Mesenchymal stem cell (in vitro differentiated cells and primary cell): ENCODE results near the gene COL4A4.

ENCODE experiments used
- DNase-seq: peaks from one replicate; pipeline ENCODE4 v3.0.0-alpha.2; 2013
- H2AFZ ChIP-seq: one replicate; pipeline ENCODE4 v1.6.1; 2013; ENCODE audit warnings: low read depth, mild to moderate bottlenecking, control low read depth, inconsistent platforms, low read length, moderate library complexity
- H2AK5ac ChIP-seq: 2 replicates; pipeline ENCODE4 v1.6.1; 2013; ENCODE audit warnings: low read length, moderate library complexity, mild to moderate bottlenecking, inconsistent platforms; ENCODE audit not compliant: severe bottlenecking
- H2BK120ac ChIP-seq: one replicate; pipeline ENCODE4 v1.6.1; 2013; ENCODE audit warnings: low read depth, mild to moderate bottlenecking, inconsistent platforms, low read length, moderate library complexity
- H2BK12ac ChIP-seq, 2 experiments: one replicate each; pipeline ENCODE4 v1.6.1; 2013; ENCODE audit warnings: inconsistent platforms in 2 of 2, low read length in 2 of 2, mild to moderate bottlenecking in 2 of 2, moderate library complexity in 2 of 2, control low read depth in 1 of 2
- H2BK15ac ChIP-seq: one replicate; pipeline ENCODE4 v1.6.1; 2013; ENCODE audit warnings: mild to moderate bottlenecking, low read depth, inconsistent platforms; ENCODE audit not compliant: poor library complexity, severe bottlenecking
- H2BK5ac ChIP-seq: 2 replicates; pipeline ENCODE4 v1.6.1; 2013; ENCODE audit warnings: low read depth, mild to moderate bottlenecking, low read length, control low read depth, inconsistent platforms; ENCODE audit not compliant: poor library complexity, severe bottlenecking
- H3K14ac ChIP-seq, 2 experiments: one replicate each; pipeline ENCODE4 v1.6.1; 2013; ENCODE audit warnings: inconsistent platforms in 2 of 2, low read length in 2 of 2, control low read depth in 1 of 2, mild to moderate bottlenecking in 1 of 2, moderate library complexity in 1 of 2
- H3K18ac ChIP-seq, 2 experiments: one replicate each; pipeline ENCODE4 v1.6.1; 2013; ENCODE audit warnings: inconsistent platforms in 2 of 2, low read length in 2 of 2, control low read depth in 1 of 2, low read depth in 1 of 2, mild to moderate bottlenecking in 1 of 2
- H3K23ac ChIP-seq, 2 experiments: one replicate each; pipeline ENCODE4 v1.6.1; 2013; ENCODE audit warnings: inconsistent platforms in 2 of 2, low read length in 2 of 2, mild to moderate bottlenecking in 2 of 2, moderate library complexity in 2 of 2, control low read depth in 1 of 2
- H3K27ac ChIP-seq: 2 replicates; pipeline ENCODE4 v1.5.1; 2013; ENCODE audit warnings: mild to moderate bottlenecking, moderate library complexity, low read length, control low read depth, inconsistent platforms; ENCODE audit not compliant: poor library complexity, severe bottlenecking
- H3K27me3 ChIP-seq, 2 experiments: 2 replicates each; pipeline versions ENCODE4 v1.6.1 to v1.7.0; 2013; ENCODE audit warnings: low read length in 2 of 2, mild to moderate bottlenecking in 2 of 2, moderate library complexity in 2 of 2, control low read depth in 1 of 2, inconsistent platforms in 1 of 2; ENCODE audit not compliant: control insufficient read depth in 1 of 2, insufficient read depth in 1 of 2
- H3K36me3 ChIP-seq, 2 experiments: 2 replicates each; pipeline versions ENCODE4 v1.6.1 to v1.7.0; 2013; ENCODE audit warnings: low read length in 2 of 2, control low read depth in 1 of 2, inconsistent platforms in 1 of 2, low read depth in 1 of 2, mild to moderate bottlenecking in 1 of 2; ENCODE audit not compliant: insufficient read depth in 2 of 2, control insufficient read depth in 1 of 2
- H3K4ac ChIP-seq, 2 experiments: one replicate each; pipeline ENCODE4 v1.6.1; 2013; ENCODE audit warnings: inconsistent platforms in 2 of 2, low read length in 2 of 2, mild to moderate bottlenecking in 2 of 2, moderate library complexity in 2 of 2, control low read depth in 1 of 2, low read depth in 1 of 2
- H3K4me1 ChIP-seq: 2 replicates; pipeline ENCODE4 v1.6.1; 2013; ENCODE audit warnings: low read depth, low read length, control low read depth; ENCODE audit not compliant: control insufficient read depth, insufficient read depth
- H3K4me2 ChIP-seq: 2 replicates; pipeline ENCODE4 v1.6.1; 2013; ENCODE audit warnings: low read length, mild to moderate bottlenecking, inconsistent platforms; ENCODE audit not compliant: poor library complexity, severe bottlenecking
- H3K4me3 ChIP-seq, 2 experiments: 2 replicates each; pipeline versions ENCODE4 v1.5.1 to v1.7.0; 2013; ENCODE audit warnings: low read length in 2 of 2, mild to moderate bottlenecking in 2 of 2, control low read depth in 1 of 2, low read depth in 1 of 2; ENCODE audit not compliant: insufficient read depth in 1 of 2
- H3K79me1 ChIP-seq: replicated peaks from 2 replicates; pipeline ENCODE4 v1.6.1; 2013; ENCODE audit warnings: mild to moderate bottlenecking, control low read depth, low read length, inconsistent platforms; ENCODE audit not compliant: poor library complexity, severe bottlenecking
- H3K9ac ChIP-seq: 2 replicates; pipeline ENCODE4 v1.7.0; 2013; ENCODE audit warnings: mild to moderate bottlenecking, low read length, moderate library complexity
- H3K9me3 ChIP-seq: 2 replicates; pipeline ENCODE4 v1.7.0; 2013; ENCODE audit warnings: mild to moderate bottlenecking, low read length; ENCODE audit not compliant: control insufficient read depth
- H4K8ac ChIP-seq: one replicate; pipeline ENCODE4 v1.6.1; 2013; ENCODE audit warnings: inconsistent platforms, mild to moderate bottlenecking, low read length, moderate library complexity
- H4K91ac ChIP-seq: one replicate; pipeline ENCODE4 v1.6.1; 2013; ENCODE audit warnings: mild to moderate bottlenecking, low read length, inconsistent platforms
- WGBS: methylation state at CpG from one replicate; pipeline ENCODE4 v1.1.7; 2013; ENCODE audit warnings: mixed read lengths; 5-methylcytosine and 5-hydroxymethylcytosine counted together

The COL4A4 gene

GRCh38 chr2:227204452-227204851 lies 40.4 kb upstream of the COL4A4 start:
- Histone ChIP-seq H3K79me1 (no peaks in the 10 kb centered on the region), H3K14ac (no peak overlapping the region), H3K27ac (no peak overlapping the region), H2AK5ac (no peak overlapping the region), H3K27me3 (no peaks in the 10 kb centered on the region), H2BK15ac (no peak overlapping the region), H2AFZ (no peak overlapping the region), H2BK12ac (no peak overlapping the region), H3K18ac (no peak overlapping the region), H3K4me1 (no peaks in the 10 kb centered on the region), H3K36me3 (no peaks in the 10 kb centered on the region), H3K9ac (no peak overlapping the region), H4K8ac (no peak overlapping the region), H3K4ac (no peak overlapping the region), H3K9me3 (no peaks in the 10 kb centered on the region), H2BK120ac (no peak overlapping the region), H4K91ac (no peak overlapping the region), H3K23ac (no peak overlapping the region), H3K4me2 (no peak overlapping the region), H3K4me3 (no peak overlapping the region), H2BK5ac (no peak overlapping the region)
- DNase-seq: no peak
- WGBS: 84% methylated on average over 3 of the region's 4 CpGs

GRCh38 chr2:227201771-227202170 lies 37.8 kb upstream of the COL4A4 start:
- Histone ChIP-seq H2AK5ac (no peak overlapping the region), H2BK120ac (no peak overlapping the region), H3K4me3 (no peak overlapping the region), H4K91ac (no peak overlapping the region), H2BK12ac (no peak overlapping the region), H3K23ac (no peak overlapping the region), H3K4me1 (no peaks in the 10 kb centered on the region), H3K4me2 (no peak overlapping the region), H2AFZ (no peak overlapping the region), H4K8ac (no peak overlapping the region), H2BK15ac (no peak overlapping the region), H3K14ac (no peak overlapping the region), H3K4ac (no peak overlapping the region), H3K18ac (no peak overlapping the region), H3K27me3 (no peaks in the 10 kb centered on the region), H3K9me3 (no peaks in the 10 kb centered on the region), H3K36me3 (no peaks in the 10 kb centered on the region), H3K27ac (no peak overlapping the region), H3K9ac (no peak overlapping the region), H2BK5ac (no peak overlapping the region), H3K79me1 (no peaks in the 10 kb centered on the region)
- WGBS: 100% methylated on average over 1 of the region's 2 CpGs
- no peak for DNase-seq

- no peak overlapping the region for H3K27ac ChIP-seq
- H4K91ac ChIP-seq: no peak overlapping the region
- no peak overlapping the region for H3K9ac ChIP-seq
- H3K79me1 ChIP-seq: no peaks in the 10 kb centered on the region
- H2AFZ ChIP-seq: no peak overlapping the region
- H2BK5ac ChIP-seq: no peak overlapping the region
- H3K4me3 ChIP-seq: no peak overlapping the region
- WGBS: 82% methylated on average over 3 of the region's 3 CpGs
- no peaks in the 10 kb centered on the region for H3K27me3 ChIP-seq
- no peak overlapping the region for H3K23ac ChIP-seq
- DNase-seq: no peak
- no peak overlapping the region for H2BK120ac ChIP-seq
- H2BK12ac ChIP-seq: no peak overlapping the region
- H2BK15ac ChIP-seq: no peak overlapping the region
- no peak overlapping the region for H3K4ac ChIP-seq
- H3K36me3 ChIP-seq: no peaks in the 10 kb centered on the region
- no peaks in the 10 kb centered on the region for H3K9me3 ChIP-seq
- no peak overlapping the region for H4K8ac ChIP-seq
- H2AK5ac ChIP-seq: no peak overlapping the region
- no peak overlapping the region for H3K4me2 ChIP-seq
- no peak overlapping the region for H3K18ac ChIP-seq
- no peak overlapping the region for H3K14ac ChIP-seq
- H3K4me1 ChIP-seq: no peaks in the 10 kb centered on the region
Measured at GRCh38 chr2:227198866-227199265, 34.9 kb upstream of the COL4A4 start.

- Histone ChIP-seq H2BK12ac (no peak overlapping the region), H2AFZ (no peak overlapping the region), H4K91ac (no peak overlapping the region), H3K23ac (no peak overlapping the region), H3K27ac (no peak overlapping the region), H2AK5ac (no peak overlapping the region), H3K4me2 (no peak overlapping the region), H3K9ac (no peak overlapping the region), H3K9me3 (no peaks in the 10 kb centered on the region), H3K18ac (no peak overlapping the region), H3K4ac (no peak overlapping the region), H2BK15ac (no peak overlapping the region), H3K79me1 (no peaks in the 10 kb centered on the region), H3K4me3 (no peak overlapping the region), H3K27me3 (no peaks in the 10 kb centered on the region), H3K14ac (no peak overlapping the region), H3K4me1 (no peaks in the 10 kb centered on the region), H3K36me3 (no peaks in the 10 kb centered on the region), H4K8ac (no peak overlapping the region), H2BK120ac (no peak overlapping the region), H2BK5ac (no peak overlapping the region)
- DNase-seq: no peak
- WGBS: 100% methylated on average over 1 of the region's 2 CpGs
Measured at GRCh38 chr2:227194219-227194618, 30.2 kb upstream of the COL4A4 start.
